22Rv1 (cell line): Measurements from ENCODE around the gene S100A12.

Experiments
- ZFX ChIP-seq: fragments of 450-650 bp; IDR thresholded peaks from 2 replicates; pipeline ENCODE4 v1.6.1; 2017; ENCODE audit warnings: antibody characterized with exemption, borderline replicate concordance
- TF ChIP-seq, protein P1 (sequence below): fragments of 450-650 bp; IDR thresholded peaks from 2 replicates; pipeline ENCODE4 v1.5.1; 2017; ENCODE audit warnings: mild to moderate bottlenecking

DNA sequence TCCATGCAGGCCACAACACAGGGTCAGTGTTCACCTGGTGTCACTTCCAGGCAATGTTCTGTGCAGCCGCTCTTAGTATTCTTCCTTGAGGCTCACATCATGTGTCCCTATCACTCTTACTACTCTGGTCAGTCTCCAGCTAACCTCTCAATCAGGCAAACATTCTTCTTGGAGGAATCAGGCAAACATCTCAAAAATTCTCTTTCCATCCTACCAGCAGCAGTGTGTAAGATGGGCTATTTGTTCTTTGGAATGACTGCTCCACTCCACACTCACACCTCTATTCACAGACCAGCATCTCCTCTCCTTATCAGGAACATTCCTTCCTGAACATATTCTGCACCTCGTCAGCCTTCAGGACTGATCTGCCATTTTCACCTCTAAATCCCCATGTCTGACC is 44.9 kb upstream of the S100A12 start:
- TF ChIP-seq, protein P1, sequence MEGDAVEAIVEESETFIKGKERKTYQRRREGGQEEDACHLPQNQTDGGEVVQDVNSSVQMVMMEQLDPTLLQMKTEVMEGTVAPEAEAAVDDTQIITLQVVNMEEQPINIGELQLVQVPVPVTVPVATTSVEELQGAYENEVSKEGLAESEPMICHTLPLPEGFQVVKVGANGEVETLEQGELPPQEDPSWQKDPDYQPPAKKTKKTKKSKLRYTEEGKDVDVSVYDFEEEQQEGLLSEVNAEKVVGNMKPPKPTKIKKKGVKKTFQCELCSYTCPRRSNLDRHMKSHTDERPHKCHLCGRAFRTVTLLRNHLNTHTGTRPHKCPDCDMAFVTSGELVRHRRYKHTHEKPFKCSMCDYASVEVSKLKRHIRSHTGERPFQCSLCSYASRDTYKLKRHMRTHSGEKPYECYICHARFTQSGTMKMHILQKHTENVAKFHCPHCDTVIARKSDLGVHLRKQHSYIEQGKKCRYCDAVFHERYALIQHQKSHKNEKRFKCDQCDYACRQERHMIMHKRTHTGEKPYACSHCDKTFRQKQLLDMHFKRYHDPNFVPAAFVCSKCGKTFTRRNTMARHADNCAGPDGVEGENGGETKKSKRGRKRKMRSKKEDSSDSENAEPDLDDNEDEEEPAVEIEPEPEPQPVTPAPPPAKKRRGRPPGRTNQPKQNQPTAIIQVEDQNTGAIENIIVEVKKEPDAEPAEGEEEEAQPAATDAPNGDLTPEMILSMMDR = no peak
- TF ChIP-seq ZFX = no peak
